Fibroblast of lung (primary cell): ENCODE results near the gene RAB9A. TPM values are rescaled to one million over a fixed set of nuclear protein-coding genes. Genes with fewer than 3 reads are reported as not detected.

Experiments
- DNase-seq, 2 donors: peaks; one replicate each; pipeline versions ENCODE4 v3.0.0 to v3.0.0-alpha.2; 2010; ENCODE audit warnings: low read depth in 2 of 2
- H2AFZ ChIP-seq: 2 replicates; pipeline ENCODE4 v1.5.1; 2012; ENCODE audit warnings: low read length, control low read depth, inconsistent platforms
- H3K27ac ChIP-seq: 2 replicates; pipeline ENCODE4 v1.5.1; 2011; ENCODE audit warnings: low read length, control low read depth; ENCODE audit not compliant: insufficient read depth
- H3K27me3 ChIP-seq: 2 replicates; pipeline ENCODE4 v1.5.1; 2011; ENCODE audit warnings: mild to moderate bottlenecking, low read length; ENCODE audit not compliant: control insufficient read depth, insufficient read depth
- H3K36me3 ChIP-seq: 2 replicates; pipeline ENCODE4 v1.5.1; 2011; ENCODE audit warnings: low read length; ENCODE audit not compliant: control insufficient read depth, insufficient read depth
- H3K4me1 ChIP-seq: 2 replicates; pipeline ENCODE4 v1.5.1; 2011; ENCODE audit warnings: low read length; ENCODE audit not compliant: control insufficient read depth, insufficient read depth; ENCODE audit errors: extremely low read depth
- H3K4me2 ChIP-seq: 2 replicates; pipeline ENCODE4 v1.5.1; 2011; ENCODE audit warnings: low read length, control low read depth; ENCODE audit not compliant: insufficient read depth; ENCODE audit errors: extremely low read depth
- H3K4me3 ChIP-seq, 4 experiments: fragments of 200-600 bp in 1 of 4; sonication (generic) in 1 of 4; replicated peaks in 1 of 4; 2 replicates each; pipeline ENCODE4 v1.5.1; 2011 to 2016; ENCODE audit warnings: low read length in 4 of 4, low read depth in 3 of 4, mild to moderate bottlenecking in 3 of 4, control low read depth in 2 of 4, inconsistent platforms in 1 of 4, mixed read lengths in 1 of 4; ENCODE audit not compliant: insufficient read depth in 1 of 4; ENCODE audit errors: control extremely low read depth in 1 of 4
- H3K79me2 ChIP-seq: 2 replicates; pipeline ENCODE4 v1.5.1; 2012; ENCODE audit warnings: mild to moderate bottlenecking, low read length, inconsistent platforms; ENCODE audit not compliant: control insufficient read depth, insufficient read depth
- H3K9ac ChIP-seq: 2 replicates; pipeline ENCODE4 v1.5.1; 2011; ENCODE audit warnings: mild to moderate bottlenecking, low read length, control low read depth; ENCODE audit not compliant: insufficient read depth
- H3K9me3 ChIP-seq: 2 replicates; pipeline ENCODE4 v1.5.1; 2012; ENCODE audit warnings: low read depth, low read length; ENCODE audit not compliant: control insufficient read depth, insufficient read depth
- H4K20me1 ChIP-seq: 2 replicates; pipeline ENCODE4 v1.5.1; 2011; ENCODE audit warnings: low read length; ENCODE audit not compliant: control insufficient read depth, insufficient read depth; ENCODE audit errors: extremely low read depth
- EZH2 ChIP-seq: IDR thresholded peaks from 2 replicates; pipeline ENCODE4 v1.5.1; 2012; ENCODE audit warnings: low read length, control low read depth, mild to moderate bottlenecking; ENCODE audit errors: missing control alignments
- polyA plus RNA-seq, 2 donors: library from polyadenylated mRNA; depleted of rRNA in 1 of 2; stranded (reverse) in 1 of 2; unstranded in 1 of 2; fragments of >200 nt; gene quantifications; 2 replicates each; pipeline ENCODE4 v1.2.1, GENCODE V29; 2011 to 2012; ENCODE audit warnings: missing spikeins in 1 of 2
- total RNA-seq: library from RNA; depleted of rRNA; stranded (reverse); fragments of >200 nt; gene quantifications from 2 replicates; pipeline ENCODE4 v1.2.1, GENCODE V29; 2014
- TF ChIP-seq, protein P1 (sequence below), 2 donors: IDR thresholded peaks in 1 of 2; conservative IDR thresholded peaks in 1 of 2; 1 replicate in 1 of 2; 2 replicates in 1 of 2; pipeline ENCODE4 v1.5.1; 2011 to 2012; ENCODE audit warnings: low read length in 2 of 2, control low read depth in 1 of 2, inconsistent platforms in 1 of 2, low read depth in 1 of 2, mild to moderate bottlenecking in 1 of 2

Gene RAB9A
- total and polyA plus RNA-seq, 2 donors (not counting 1 experiment from before 2014, with no cell fraction given), result 40.3 to 44.2 TPM

DNA sequence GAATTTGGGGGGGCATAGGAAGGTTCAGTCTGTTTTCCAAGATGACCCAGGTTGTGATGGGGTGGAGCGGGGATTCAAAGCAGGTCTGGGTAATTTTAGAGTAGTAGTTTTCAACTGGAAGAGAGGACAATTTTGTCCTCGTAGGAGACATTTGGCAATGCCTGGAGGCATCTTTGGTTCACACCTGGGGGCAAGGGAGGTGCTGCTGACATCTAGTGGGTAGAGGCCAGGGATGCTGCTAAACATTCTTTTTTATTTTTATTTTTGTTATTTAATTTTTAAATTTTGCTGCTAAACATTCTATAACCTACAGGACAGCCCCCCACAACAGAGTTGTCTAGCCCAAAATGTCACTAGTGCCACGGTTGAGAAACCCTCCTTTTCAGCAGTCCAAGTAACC lies 1.9 kb downstream of the RAB9A start:
- H3K4me2 ChIP-seq, result peak overlapping the region; percentile 85
- H3K4me3 ChIP-seq, result peak overlapping the region; percentile 50 to 88 (median 84)
- no peak overlapping the region for H3K27ac ChIP-seq
- H4K20me1 ChIP-seq, result peaks cover 3% of the 10 kb centered on the region
- H3K9ac ChIP-seq, result no peak overlapping the region
- no peaks in the 10 kb centered on the region for H3K9me3 ChIP-seq
- H3K4me1 ChIP-seq, result no peaks in the 10 kb centered on the region
- H2AFZ ChIP-seq, result no peak overlapping the region
- no peaks in the 10 kb centered on the region for H3K27me3 ChIP-seq
- H3K36me3 ChIP-seq, result no peaks in the 10 kb centered on the region
- peaks cover 58% of the 10 kb centered on the region for H3K79me2 ChIP-seq
- TF ChIP-seq EZH2, result no peak
- TF ChIP-seq, protein P1, sequence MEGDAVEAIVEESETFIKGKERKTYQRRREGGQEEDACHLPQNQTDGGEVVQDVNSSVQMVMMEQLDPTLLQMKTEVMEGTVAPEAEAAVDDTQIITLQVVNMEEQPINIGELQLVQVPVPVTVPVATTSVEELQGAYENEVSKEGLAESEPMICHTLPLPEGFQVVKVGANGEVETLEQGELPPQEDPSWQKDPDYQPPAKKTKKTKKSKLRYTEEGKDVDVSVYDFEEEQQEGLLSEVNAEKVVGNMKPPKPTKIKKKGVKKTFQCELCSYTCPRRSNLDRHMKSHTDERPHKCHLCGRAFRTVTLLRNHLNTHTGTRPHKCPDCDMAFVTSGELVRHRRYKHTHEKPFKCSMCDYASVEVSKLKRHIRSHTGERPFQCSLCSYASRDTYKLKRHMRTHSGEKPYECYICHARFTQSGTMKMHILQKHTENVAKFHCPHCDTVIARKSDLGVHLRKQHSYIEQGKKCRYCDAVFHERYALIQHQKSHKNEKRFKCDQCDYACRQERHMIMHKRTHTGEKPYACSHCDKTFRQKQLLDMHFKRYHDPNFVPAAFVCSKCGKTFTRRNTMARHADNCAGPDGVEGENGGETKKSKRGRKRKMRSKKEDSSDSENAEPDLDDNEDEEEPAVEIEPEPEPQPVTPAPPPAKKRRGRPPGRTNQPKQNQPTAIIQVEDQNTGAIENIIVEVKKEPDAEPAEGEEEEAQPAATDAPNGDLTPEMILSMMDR (conservative IDR thresholded peaks at IDR 0.05 in 1 of 2, IDR thresholded peaks at IDR 0.05 in 1 of 2; ENCODE audit: low read depth in 1 of 2, low read length in 2 of 2), result no peak
- DNase-seq, result no peak

DNA sequence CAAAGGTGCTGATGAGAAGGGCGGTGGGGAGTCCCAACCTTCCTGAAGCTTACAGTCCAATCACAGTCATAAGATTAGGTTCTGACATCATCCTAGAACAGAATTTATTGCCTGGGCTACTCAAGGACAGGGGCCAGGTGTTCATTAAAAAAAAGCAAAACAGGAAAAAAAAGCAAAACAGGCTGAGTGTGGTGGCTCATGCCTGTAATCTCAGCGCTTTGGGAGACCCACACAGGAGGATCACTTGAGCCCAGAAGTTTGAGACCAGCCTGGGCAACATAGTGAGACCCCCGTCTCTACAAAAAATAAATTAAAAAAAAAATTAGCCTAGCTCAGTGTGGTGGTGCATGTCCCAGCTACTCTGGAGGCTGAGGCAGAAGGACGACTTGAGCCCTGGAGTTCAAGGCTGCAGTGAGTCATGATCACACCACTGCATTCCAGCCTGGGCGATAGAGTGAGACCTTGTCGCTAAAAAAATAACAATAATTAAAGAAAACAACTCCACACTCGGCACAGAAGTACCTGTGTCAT lies 3.0 kb downstream of the RAB9A start:
- peaks cover 3% of the 10 kb centered on the region for H4K20me1 ChIP-seq
- no peaks in the 10 kb centered on the region for H3K27me3 ChIP-seq
- no peak overlapping the region for H3K27ac ChIP-seq
- H3K9me3 ChIP-seq, result no peaks in the 10 kb centered on the region
- peaks cover 62% of the 10 kb centered on the region for H3K79me2 ChIP-seq
- DNase-seq, result peak in 1 of 2 donors; percentile 21
- H3K9ac ChIP-seq, result no peak overlapping the region
- H3K4me3 ChIP-seq, result no peak overlapping the region
- TF ChIP-seq, protein P1 (conservative IDR thresholded peaks at IDR 0.05 in 1 of 2, IDR thresholded peaks at IDR 0.05 in 1 of 2; ENCODE audit: low read depth in 1 of 2, low read length in 2 of 2), result no peak
- no peak for TF ChIP-seq EZH2
- no peaks in the 10 kb centered on the region for H3K4me1 ChIP-seq
- H3K36me3 ChIP-seq, result no peaks in the 10 kb centered on the region
- H2AFZ ChIP-seq, result no peak overlapping the region
- no peak overlapping the region for H3K4me2 ChIP-seq

DNA sequence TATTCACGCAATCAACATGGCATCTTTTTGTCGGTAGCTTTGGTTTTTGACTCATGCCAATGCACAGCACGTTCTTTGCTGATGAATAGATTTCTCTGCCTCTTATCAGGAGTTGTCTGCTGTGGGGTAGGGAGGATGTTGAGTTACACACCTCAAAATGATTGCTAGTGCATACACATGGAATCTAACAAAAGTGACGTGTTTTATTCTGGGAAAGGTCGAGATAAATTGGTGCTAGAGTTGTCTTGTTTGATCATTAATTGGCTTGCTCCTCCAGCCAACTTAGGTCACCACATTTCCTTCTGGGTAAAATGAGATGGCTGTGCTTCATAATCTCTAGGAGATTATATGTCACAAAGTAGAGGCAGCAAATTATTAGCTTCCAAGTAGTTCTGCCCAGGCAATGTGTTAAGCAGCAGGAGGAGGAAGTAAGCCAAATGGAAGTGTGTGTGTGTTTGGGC lies 3.9 kb downstream of the RAB9A start:
- TF ChIP-seq, protein P1 (conservative IDR thresholded peaks at IDR 0.05 in 1 of 2, IDR thresholded peaks at IDR 0.05 in 1 of 2; ENCODE audit: low read depth in 1 of 2, low read length in 2 of 2), result no peak
- no peak for TF ChIP-seq EZH2
- peak in 1 of 2 donors; percentile 66 for DNase-seq
- Histone ChIP-seq H3K79me2 (peaks cover 64% of the 10 kb centered on the region), H4K20me1 (peaks cover 3% of the 10 kb centered on the region), H2AFZ (no peak overlapping the region), H3K9me3 (no peaks in the 10 kb centered on the region), H3K4me3 (no peak overlapping the region), H3K27me3 (no peaks in the 10 kb centered on the region), H3K4me2 (no peak overlapping the region), H3K4me1 (no peaks in the 10 kb centered on the region), H3K27ac (no peak overlapping the region), H3K9ac (no peak overlapping the region), H3K36me3 (no peaks in the 10 kb centered on the region)
